GM18873 (cell line): ENCODE data around the gene RGSL1.

ENCODE experiments used
- ATAC-seq: cut with Tn5 transposase; IDR thresholded peaks from one replicate; pipeline ENCODE4 v1.9.1; 2021; ENCODE audit warnings: mild to moderate bottlenecking, moderate library complexity, moderate number of reproducible peaks; ENCODE audit not compliant: unreplicated experiment, low FRiP score

RGSL1 gene

GRCh38 chr1:182608236-182608635 is 158.3 kb downstream of the RGSL1 start:
- ATAC-seq = no peak

GRCh38 chr1:182608845-182609610 is 159.1 kb downstream of the RGSL1 start:
- no peak for ATAC-seq
